ENCODE data around the gene LRRN4CL.
"Not testable (repeated sequence)": the region's sequence is repeated elsewhere in the genome, so short reads cannot be mapped to it uniquely, and the experiment has no call there.

The LRRN4CL gene

DNA sequence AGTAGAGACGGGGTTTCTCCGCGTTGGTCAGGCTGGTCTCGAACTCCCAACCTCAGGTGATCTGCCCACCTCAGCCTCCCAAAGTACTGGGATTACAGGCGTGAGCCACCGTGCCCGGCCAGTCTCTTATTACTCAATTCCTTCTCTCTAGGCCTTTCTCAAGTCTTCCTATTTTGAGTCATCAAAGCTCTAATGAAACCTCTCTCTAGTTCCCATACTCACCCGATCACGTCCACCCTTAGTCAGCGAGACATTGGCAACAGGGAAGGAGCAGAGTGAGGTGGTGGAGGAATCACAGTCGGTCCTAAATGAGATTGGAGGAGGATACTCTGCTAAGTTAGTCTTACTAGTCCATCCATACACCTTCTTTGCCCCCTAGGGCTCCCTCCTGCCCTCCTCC lies 12.9 kb upstream of the LRRN4CL start:
- no peak overlapping the region for H3K4me2 ChIP-seq
- no peaks in the 10 kb centered on the region; the same call in 1 of the 2 replicates for H3K79me2 ChIP-seq (ENCODE audit: insufficient read depth, low read depth)
- no peak overlapping the region for H3K9ac ChIP-seq
- no peaks in the 10 kb centered on the region for H4K20me1 ChIP-seq (ENCODE audit: insufficient read depth)
- H3K27me3 ChIP-seq (ENCODE audit: insufficient read depth, low read depth), result no peaks in the 10 kb centered on the region
- no peak overlapping the region for H3K27ac ChIP-seq
- TF ChIP-seq, protein P1, sequence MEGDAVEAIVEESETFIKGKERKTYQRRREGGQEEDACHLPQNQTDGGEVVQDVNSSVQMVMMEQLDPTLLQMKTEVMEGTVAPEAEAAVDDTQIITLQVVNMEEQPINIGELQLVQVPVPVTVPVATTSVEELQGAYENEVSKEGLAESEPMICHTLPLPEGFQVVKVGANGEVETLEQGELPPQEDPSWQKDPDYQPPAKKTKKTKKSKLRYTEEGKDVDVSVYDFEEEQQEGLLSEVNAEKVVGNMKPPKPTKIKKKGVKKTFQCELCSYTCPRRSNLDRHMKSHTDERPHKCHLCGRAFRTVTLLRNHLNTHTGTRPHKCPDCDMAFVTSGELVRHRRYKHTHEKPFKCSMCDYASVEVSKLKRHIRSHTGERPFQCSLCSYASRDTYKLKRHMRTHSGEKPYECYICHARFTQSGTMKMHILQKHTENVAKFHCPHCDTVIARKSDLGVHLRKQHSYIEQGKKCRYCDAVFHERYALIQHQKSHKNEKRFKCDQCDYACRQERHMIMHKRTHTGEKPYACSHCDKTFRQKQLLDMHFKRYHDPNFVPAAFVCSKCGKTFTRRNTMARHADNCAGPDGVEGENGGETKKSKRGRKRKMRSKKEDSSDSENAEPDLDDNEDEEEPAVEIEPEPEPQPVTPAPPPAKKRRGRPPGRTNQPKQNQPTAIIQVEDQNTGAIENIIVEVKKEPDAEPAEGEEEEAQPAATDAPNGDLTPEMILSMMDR (conservative IDR thresholded peaks at IDR 0.05; ENCODE audit: low read depth, low read length), result no peak
- H3K4me3 ChIP-seq (IDR thresholded peaks at IDR 0.05; ENCODE audit: insufficient read depth, low read depth, low read length), result no peak overlapping the region
- H3K4me1 ChIP-seq (ENCODE audit: low read depth, poor library complexity, severe bottlenecking), result peaks cover 13% of the 10 kb centered on the region
- H3K36me3 ChIP-seq (ENCODE audit: insufficient read depth), result no peaks in the 10 kb centered on the region
- H2AFZ ChIP-seq (ENCODE audit: low read depth), result no peak overlapping the region

DNA sequence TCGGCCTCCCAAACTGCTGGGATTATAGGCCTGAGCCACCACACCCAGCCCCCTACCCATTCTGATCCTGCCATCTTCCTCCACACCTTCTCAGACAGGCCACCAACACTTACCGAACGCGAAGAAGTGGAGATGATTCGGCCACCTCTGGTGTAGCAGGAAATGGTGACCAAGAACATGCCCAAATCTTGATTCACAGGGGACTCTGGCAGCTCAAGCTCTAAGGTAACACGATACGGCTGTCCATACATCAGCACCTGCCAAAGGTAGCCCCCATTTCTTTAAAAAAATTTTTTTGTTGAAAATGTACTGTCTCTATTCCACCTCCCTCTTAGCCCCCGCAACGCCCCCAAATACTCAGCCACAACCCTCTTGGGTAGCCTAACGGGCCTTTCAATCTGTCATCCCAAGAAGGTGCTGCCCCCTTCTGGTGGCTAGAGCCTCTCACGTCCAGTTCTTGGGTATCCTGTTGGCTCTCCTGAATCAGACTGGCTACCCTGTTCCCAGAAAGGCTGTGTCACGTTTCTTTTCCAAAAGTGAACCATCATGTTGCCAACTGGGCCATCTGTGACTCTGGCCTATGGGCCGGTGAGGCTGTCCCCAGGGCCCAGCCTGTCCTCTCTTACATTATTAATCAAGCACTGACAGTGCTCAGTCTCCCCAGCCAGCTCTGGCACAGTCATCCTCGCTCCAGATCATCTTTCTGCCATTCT lies 5.3 kb upstream of the LRRN4CL start:
- H2AFZ ChIP-seq (ENCODE audit: low read depth), result no peak overlapping the region
- H3K4me3 ChIP-seq (IDR thresholded peaks at IDR 0.05; ENCODE audit: insufficient read depth, low read depth, low read length), result no peak overlapping the region
- H3K4me2 ChIP-seq, result no peak overlapping the region
- H3K79me2 ChIP-seq (ENCODE audit: insufficient read depth, low read depth), result no peaks in the 10 kb centered on the region
- no peak overlapping the region for H3K27ac ChIP-seq
- no peaks in the 10 kb centered on the region for H3K36me3 ChIP-seq (ENCODE audit: insufficient read depth)
- H4K20me1 ChIP-seq (ENCODE audit: insufficient read depth), result no peaks in the 10 kb centered on the region
- H3K27me3 ChIP-seq (ENCODE audit: insufficient read depth, low read depth), result no peaks in the 10 kb centered on the region
- H3K4me1 ChIP-seq (ENCODE audit: low read depth, poor library complexity, severe bottlenecking), result no peaks in the 10 kb centered on the region
- TF ChIP-seq, protein P1 (conservative IDR thresholded peaks at IDR 0.05; ENCODE audit: low read depth, low read length), result peak; percentile 84
- H3K9ac ChIP-seq, result no peak overlapping the region

DNA sequence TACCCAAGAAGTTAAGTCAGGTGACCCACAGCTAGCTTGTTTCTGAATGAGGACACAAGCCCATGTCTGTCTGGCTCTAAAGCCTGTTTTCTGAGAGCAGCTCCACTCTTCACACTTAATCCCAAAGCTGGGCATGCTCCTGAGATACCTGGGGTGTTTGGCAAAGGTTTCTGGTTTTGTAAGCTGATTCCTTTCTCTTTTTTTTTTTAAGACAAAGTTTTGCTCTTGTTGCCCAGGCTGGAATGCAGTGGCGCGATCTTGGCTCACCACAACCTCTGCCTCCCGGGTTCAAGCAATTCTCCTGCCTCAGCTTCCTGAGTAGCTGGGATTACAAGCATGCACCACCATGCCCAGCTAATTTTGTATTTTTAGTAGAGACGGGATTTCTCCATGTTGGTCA lies 4.3 kb upstream of the LRRN4CL start:
- not testable (repeated sequence) for H3K27ac ChIP-seq; H3K79me2 ChIP-seq (ENCODE audit: insufficient read depth, low read depth); H3K36me3 ChIP-seq (ENCODE audit: insufficient read depth); H3K27me3 ChIP-seq (ENCODE audit: insufficient read depth, low read depth); H3K4me1 ChIP-seq (ENCODE audit: low read depth, poor library complexity, severe bottlenecking); H2AFZ ChIP-seq (ENCODE audit: low read depth); H3K9ac ChIP-seq; H3K4me3 ChIP-seq (IDR thresholded peaks at IDR 0.05; ENCODE audit: insufficient read depth, low read depth, low read length); H3K4me2 ChIP-seq; H4K20me1 ChIP-seq (ENCODE audit: insufficient read depth)

DNA sequence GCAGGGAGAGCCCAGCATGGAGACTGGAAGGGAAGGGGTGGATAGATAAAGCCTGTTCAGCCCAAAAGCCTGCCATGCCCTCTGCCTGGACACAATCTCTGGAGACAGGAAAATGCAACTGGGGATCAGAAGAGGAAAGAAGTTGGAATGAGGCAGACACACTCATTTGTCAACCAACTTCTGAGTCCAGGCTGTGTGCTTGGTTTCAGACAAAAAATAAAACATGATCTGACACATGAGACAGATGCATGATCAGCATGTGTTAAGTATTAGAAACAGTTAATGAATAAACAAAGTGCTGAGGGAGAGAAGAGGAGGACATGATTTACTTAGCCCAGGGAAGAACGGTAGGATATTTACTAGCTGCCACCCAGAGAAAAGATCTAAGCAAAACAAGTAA lies 839 bp downstream of the LRRN4CL start:
- Histone ChIP-seq H3K27me3 (ENCODE audit: insufficient read depth, low read depth) (no peaks in the 10 kb centered on the region), H3K4me3 (IDR thresholded peaks at IDR 0.05; ENCODE audit: insufficient read depth, low read depth, low read length) (no peak overlapping the region), H3K4me1 (ENCODE audit: low read depth, poor library complexity, severe bottlenecking) (no peaks in the 10 kb centered on the region), H3K9ac (no peak overlapping the region), H2AFZ (ENCODE audit: low read depth) (no peak overlapping the region), H3K4me2 (no peak overlapping the region), H3K27ac (no peak overlapping the region), H3K79me2 (ENCODE audit: insufficient read depth, low read depth) (no peaks in the 10 kb centered on the region), H4K20me1 (ENCODE audit: insufficient read depth) (no peaks in the 10 kb centered on the region), H3K36me3 (ENCODE audit: insufficient read depth) (no peaks in the 10 kb centered on the region)
- TF ChIP-seq, protein P1 (conservative IDR thresholded peaks at IDR 0.05; ENCODE audit: low read depth, low read length), result no peak
